WTC11 (cell line): Measurements from ENCODE around the gene TCF3.

Source experiments
- CDX4 ChIP-seq: fragments of 250-450 bp; sonication (Bioruptor Pico); IDR thresholded peaks from 2 replicates; pipeline ENCODE4 v1.9.0; 2021; ENCODE audit warnings: moderate library complexity, mild to moderate bottlenecking, inconsistent platforms, borderline replicate concordance
- CREM ChIP-seq: sonication (generic); formaldehyde crosslinking; IDR thresholded peaks from 2 replicates; pipeline ENCODE4 v1.8.1; 2022; ENCODE audit warnings: mild to moderate bottlenecking, missing genetic modification reagents, moderate library complexity
- CTCF ChIP-seq: fragments of 200-600 bp; IDR thresholded peaks from 2 replicates; pipeline ENCODE4 v1.8.0; 2022; ENCODE audit warnings: antibody characterized with exemption
- ELF4 ChIP-seq: sonication (generic); formaldehyde crosslinking; IDR thresholded peaks from 2 replicates; pipeline ENCODE4 v1.8.1; 2022; ENCODE audit warnings: low read depth, mild to moderate bottlenecking, moderate library complexity, missing genetic modification reagents
- FOXK1 ChIP-seq: sonication (generic); formaldehyde crosslinking; IDR thresholded peaks from 2 replicates; pipeline ENCODE4 v1.8.0; 2022; ENCODE audit warnings: mild to moderate bottlenecking, moderate library complexity, missing genetic modification reagents
- NR2C2 ChIP-seq: sonication (generic); formaldehyde crosslinking; IDR thresholded peaks from 2 replicates; pipeline ENCODE4 v1.8.0; 2022; ENCODE audit warnings: mild to moderate bottlenecking, missing genetic modification reagents
- NR3C1 ChIP-seq: sonication (generic); formaldehyde crosslinking; conservative IDR thresholded peaks from 2 replicates; pipeline ENCODE4 v1.8.1; 2023; ENCODE audit warnings: low read depth, mild to moderate bottlenecking, missing genetic modification reagents
- USF2 ChIP-seq: sonication (generic); formaldehyde crosslinking; IDR thresholded peaks from 2 replicates; pipeline ENCODE4 v1.8.1; 2023; ENCODE audit warnings: mild to moderate bottlenecking, missing genetic modification reagents, moderate library complexity
- ZNF121 ChIP-seq: sonication (generic); formaldehyde crosslinking; IDR thresholded peaks from 2 replicates; pipeline ENCODE4 v1.8.0; 2023; ENCODE audit warnings: missing genetic modification reagents
- ZNF232 ChIP-seq: sonication (generic); formaldehyde crosslinking; IDR thresholded peaks from 2 replicates; pipeline ENCODE4 v1.8.0; 2022; ENCODE audit warnings: mild to moderate bottlenecking, missing genetic modification reagents
- ZNF263 ChIP-seq: sonication (generic); formaldehyde crosslinking; IDR thresholded peaks from 2 replicates; pipeline ENCODE4 v1.8.1; 2022; ENCODE audit warnings: low read depth, mild to moderate bottlenecking, moderate library complexity, missing genetic modification reagents
- ZNF317 ChIP-seq: sonication (generic); formaldehyde crosslinking; IDR thresholded peaks from 2 replicates; pipeline ENCODE4 v1.8.1; 2023; ENCODE audit warnings: low read depth, mild to moderate bottlenecking, moderate library complexity, missing genetic modification reagents, borderline replicate concordance
- ZNF423 ChIP-seq: fragments of 250-450 bp; sonication (Bioruptor Pico); IDR thresholded peaks from 2 replicates; pipeline ENCODE4 v2.1.2; 2022; ENCODE audit warnings: mild to moderate bottlenecking, moderate library complexity

- TF ChIP-seq CTCF (no peak), CREM (no peak), ELF4 (CRISPR knock-in tag) (no peak), FOXK1 (CRISPR knock-in tag) (no peak), USF2 (CRISPR knock-in tag) (no peak), CDX4 (CRISPR knock-in tag) (no peak), NR2C2 (CRISPR knock-in tag) (no peak), ZNF263 (no peak), ZNF232 (CRISPR knock-in tag) (no peak), ZNF317 (CRISPR knock-in tag) (no peak), NR3C1 (CRISPR knock-in tag) (no peak), ZNF423 (CRISPR knock-in tag) (no peak), ZNF121 (CRISPR knock-in tag) (no peak)
Measured at GRCh38 chr19:1574354-1575136, 77.9 kb downstream of the TCF3 start.
